ENCODE measurements around the gene SHB.

DNA sequence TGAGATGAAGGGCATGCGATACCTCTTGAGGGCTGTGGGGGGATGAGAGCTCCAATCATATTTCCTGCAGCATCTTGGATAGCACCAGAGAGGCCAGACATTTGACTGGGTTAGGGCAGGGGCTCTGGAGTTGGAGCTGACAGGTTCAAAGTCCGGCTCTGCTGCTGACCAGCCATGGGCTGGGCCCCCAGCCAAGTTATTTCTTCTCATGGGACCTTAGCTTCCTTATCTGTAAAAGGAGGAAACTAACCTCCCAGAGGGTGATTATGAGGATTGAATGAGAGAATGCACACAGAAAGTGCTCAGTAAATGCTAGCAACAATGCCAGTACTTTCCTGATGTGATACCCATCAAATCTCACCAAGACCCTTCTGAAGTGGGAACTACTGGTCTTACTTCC lies 99.9 kb downstream of the SHB start:
- TF ChIP-seq, protein P1, sequence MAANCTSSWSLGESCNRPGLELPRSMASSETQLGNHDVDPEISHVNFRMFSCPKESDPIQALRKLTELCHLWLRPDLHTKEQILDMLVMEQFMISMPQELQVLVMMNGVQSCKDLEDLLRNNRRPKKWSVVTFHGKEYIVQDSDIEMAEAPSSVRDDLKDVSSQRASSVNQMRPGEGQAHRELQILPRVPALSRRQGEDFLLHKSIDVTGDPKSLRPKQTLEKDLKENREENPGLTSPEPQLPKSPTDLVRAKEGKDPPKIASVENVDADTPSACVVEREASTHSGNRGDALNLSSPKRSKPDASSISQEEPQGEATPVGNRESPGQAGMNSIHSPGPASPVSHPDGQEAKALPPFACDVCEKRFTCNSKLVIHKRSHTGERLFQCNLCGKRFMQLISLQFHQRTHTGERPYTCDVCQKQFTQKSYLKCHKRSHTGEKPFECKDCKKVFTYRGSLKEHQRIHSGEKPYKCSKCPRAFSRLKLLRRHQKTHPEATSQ (CRISPR knock-in tag; IDR thresholded peaks at IDR 0.05; ENCODE audit: borderline replicate concordance): no peak
- no peak for TF ChIP-seq ZFY (CRISPR knock-in tag; IDR thresholded peaks at IDR 0.05)
- TF ChIP-seq, protein P2, sequence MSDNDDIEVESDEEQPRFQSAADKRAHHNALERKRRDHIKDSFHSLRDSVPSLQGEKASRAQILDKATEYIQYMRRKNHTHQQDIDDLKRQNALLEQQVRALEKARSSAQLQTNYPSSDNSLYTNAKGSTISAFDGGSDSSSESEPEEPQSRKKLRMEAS (IDR thresholded peaks at IDR 0.05): no peak
- no peak for TF ChIP-seq EZH2 (conservative IDR thresholded peaks at IDR 0.05; ENCODE audit: low read depth, low read length)
- TF ChIP-seq TAF1 (CRISPR knock-in tag; IDR thresholded peaks at IDR 0.05): no peak
- TF ChIP-seq CCDC6 (CRISPR knock-in tag; IDR thresholded peaks at IDR 0.05): no peak
- no peak for TF ChIP-seq ATF1 (CRISPR knock-in tag; IDR thresholded peaks at IDR 0.05)
- TF ChIP-seq, protein P3, sequence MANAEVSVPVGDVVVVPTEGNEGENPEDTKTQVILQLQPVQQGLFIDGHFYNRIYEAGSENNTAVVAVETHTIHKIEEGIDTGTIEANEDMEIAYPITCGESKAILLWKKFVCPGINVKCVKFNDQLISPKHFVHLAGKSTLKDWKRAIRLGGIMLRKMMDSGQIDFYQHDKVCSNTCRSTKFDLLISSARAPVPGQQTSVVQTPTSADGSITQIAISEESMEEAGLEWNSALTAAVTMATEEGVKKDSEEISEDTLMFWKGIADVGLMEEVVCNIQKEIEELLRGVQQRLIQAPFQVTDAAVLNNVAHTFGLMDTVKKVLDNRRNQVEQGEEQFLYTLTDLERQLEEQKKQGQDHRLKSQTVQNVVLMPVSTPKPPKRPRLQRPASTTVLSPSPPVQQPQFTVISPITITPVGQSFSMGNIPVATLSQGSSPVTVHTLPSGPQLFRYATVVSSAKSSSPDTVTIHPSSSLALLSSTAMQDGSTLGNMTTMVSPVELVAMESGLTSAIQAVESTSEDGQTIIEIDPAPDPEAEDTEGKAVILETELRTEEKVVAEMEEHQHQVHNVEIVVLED (CRISPR knock-in tag; IDR thresholded peaks at IDR 0.05; ENCODE audit: borderline replicate concordance): no peak
- TF ChIP-seq, protein P4, sequence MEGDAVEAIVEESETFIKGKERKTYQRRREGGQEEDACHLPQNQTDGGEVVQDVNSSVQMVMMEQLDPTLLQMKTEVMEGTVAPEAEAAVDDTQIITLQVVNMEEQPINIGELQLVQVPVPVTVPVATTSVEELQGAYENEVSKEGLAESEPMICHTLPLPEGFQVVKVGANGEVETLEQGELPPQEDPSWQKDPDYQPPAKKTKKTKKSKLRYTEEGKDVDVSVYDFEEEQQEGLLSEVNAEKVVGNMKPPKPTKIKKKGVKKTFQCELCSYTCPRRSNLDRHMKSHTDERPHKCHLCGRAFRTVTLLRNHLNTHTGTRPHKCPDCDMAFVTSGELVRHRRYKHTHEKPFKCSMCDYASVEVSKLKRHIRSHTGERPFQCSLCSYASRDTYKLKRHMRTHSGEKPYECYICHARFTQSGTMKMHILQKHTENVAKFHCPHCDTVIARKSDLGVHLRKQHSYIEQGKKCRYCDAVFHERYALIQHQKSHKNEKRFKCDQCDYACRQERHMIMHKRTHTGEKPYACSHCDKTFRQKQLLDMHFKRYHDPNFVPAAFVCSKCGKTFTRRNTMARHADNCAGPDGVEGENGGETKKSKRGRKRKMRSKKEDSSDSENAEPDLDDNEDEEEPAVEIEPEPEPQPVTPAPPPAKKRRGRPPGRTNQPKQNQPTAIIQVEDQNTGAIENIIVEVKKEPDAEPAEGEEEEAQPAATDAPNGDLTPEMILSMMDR (CRISPR knock-in tag; IDR thresholded peaks at IDR 0.05): no peak
- no peak for TF ChIP-seq YY1 (IDR thresholded peaks at IDR 0.05; ENCODE audit: insufficient read depth, insufficient replicate concordance, low read depth, low read length)
- TF ChIP-seq, protein P5, sequence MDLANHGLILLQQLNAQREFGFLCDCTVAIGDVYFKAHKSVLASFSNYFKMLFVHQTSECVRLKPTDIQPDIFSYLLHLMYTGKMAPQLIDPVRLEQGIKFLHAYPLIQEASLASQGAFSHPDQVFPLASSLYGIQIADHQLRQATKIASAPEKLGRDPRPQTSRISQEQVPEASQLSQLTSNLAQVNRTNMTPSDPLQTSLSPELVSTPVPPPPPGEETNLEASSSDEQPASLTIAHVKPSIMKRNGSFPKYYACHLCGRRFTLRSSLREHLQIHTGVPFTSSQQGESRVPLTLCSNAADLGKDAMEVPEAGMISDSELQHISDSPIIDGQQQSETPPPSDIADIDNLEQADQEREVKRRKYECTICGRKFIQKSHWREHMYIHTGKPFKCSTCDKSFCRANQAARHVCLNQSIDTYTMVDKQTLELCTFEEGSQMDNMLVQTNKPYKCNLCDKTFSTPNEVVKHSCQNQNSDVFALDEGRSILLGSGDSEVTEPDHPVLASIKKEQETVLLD (CRISPR knock-in tag; IDR thresholded peaks at IDR 0.05; ENCODE audit: low read depth): no peak
- TF ChIP-seq SP1 (IDR thresholded peaks at IDR 0.05): no peak
- no peak for TF ChIP-seq SP1 (CRISPR knock-in tag; IDR thresholded peaks at IDR 0.05)
- TF ChIP-seq FOSL1 (CRISPR knock-in tag; IDR thresholded peaks at IDR 0.05; ENCODE audit: borderline replicate concordance): no peak

Data from HepG2 (cell line).